Neural cell (in vitro differentiated cells): ENCODE data around the gene BCO1.

ENCODE experiments used
- EP300 ChIP-seq: fragments of 450-650 bp; conservative IDR thresholded peaks from 2 replicates; pipeline ENCODE4 v1.6.1; 2014; ENCODE audit warnings: antibody characterized with exemption, mild to moderate bottlenecking, moderate library complexity; ENCODE audit not compliant: poor library complexity, severe bottlenecking
- MXI1 ChIP-seq: fragments of 450-650 bp; conservative IDR thresholded peaks from 2 replicates; pipeline ENCODE4 v1.6.1; 2014; ENCODE audit warnings: antibody characterized with exemption, mild to moderate bottlenecking; ENCODE audit not compliant: poor library complexity, severe bottlenecking
- POLR2AphosphoS5 ChIP-seq: IDR thresholded peaks from 2 replicates; pipeline ENCODE4 v1.6.1; 2012
- SMC3 ChIP-seq: fragments of 450-650 bp; conservative IDR thresholded peaks from 2 replicates; pipeline ENCODE4 v1.6.1; 2014; ENCODE audit warnings: antibody characterized with exemption, mild to moderate bottlenecking, moderate library complexity; ENCODE audit not compliant: poor library complexity
- TAF1 ChIP-seq: IDR thresholded peaks from 2 replicates; pipeline ENCODE4 v1.6.1; 2012; ENCODE audit warnings: low read depth
- TF ChIP-seq, protein P1 (sequence below): fragments of 450-650 bp; IDR thresholded peaks from 2 replicates; pipeline ENCODE4 v1.5.1; 2014; ENCODE audit warnings: antibody characterized with exemption, mild to moderate bottlenecking, moderate library complexity; ENCODE audit not compliant: poor library complexity, severe bottlenecking

DNA sequence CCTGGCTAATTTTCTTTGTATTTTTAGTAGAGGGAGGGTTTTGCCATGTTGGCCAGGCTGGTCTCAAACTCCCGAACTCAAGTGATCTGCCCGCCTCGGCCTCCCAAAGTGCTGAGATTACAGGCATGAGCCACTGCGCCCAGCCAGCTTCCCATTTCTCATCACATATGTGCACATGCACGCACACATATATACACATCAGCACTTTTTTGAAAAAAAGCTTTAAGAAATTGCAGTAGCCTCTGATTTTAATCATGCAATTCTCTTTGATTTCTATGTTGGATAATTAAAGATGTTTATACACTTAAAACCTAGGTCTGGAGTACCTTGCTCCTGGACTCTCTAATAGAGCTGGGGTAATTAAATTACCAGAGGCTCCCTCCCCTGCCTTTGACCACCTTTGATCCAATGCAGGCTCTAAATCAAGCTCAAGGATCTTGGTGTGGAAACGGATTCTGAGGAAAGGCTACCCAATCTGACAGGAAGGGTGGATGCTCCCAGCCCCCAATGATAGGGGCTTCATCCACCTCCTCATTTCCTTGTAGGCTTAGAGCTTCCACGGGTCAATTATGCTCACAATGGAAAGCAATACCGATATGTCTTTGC is 46.6 kb downstream of the BCO1 start:
- TF ChIP-seq SMC3 (no peak), EP300 (no peak), TAF1 (no peak), POLR2AphosphoS5 (no peak), MXI1 (no peak)
- TF ChIP-seq, protein P1, sequence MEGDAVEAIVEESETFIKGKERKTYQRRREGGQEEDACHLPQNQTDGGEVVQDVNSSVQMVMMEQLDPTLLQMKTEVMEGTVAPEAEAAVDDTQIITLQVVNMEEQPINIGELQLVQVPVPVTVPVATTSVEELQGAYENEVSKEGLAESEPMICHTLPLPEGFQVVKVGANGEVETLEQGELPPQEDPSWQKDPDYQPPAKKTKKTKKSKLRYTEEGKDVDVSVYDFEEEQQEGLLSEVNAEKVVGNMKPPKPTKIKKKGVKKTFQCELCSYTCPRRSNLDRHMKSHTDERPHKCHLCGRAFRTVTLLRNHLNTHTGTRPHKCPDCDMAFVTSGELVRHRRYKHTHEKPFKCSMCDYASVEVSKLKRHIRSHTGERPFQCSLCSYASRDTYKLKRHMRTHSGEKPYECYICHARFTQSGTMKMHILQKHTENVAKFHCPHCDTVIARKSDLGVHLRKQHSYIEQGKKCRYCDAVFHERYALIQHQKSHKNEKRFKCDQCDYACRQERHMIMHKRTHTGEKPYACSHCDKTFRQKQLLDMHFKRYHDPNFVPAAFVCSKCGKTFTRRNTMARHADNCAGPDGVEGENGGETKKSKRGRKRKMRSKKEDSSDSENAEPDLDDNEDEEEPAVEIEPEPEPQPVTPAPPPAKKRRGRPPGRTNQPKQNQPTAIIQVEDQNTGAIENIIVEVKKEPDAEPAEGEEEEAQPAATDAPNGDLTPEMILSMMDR, result no peak
